GM15510 (cell line): Measurements from ENCODE around the gene SBF2.

ENCODE experiments used
- POLR2A ChIP-seq: IDR thresholded peaks from 3 replicates; pipeline ENCODE4 v1.6.1; 2011; ENCODE audit warnings: borderline replicate concordance; ENCODE audit not compliant: insufficient read length; ENCODE audit errors: extremely low read depth

Gene SBF2

GRCh38 chr11:10096987-10097386 is 197.0 kb downstream of the SBF2 start:
- TF ChIP-seq POLR2A, result no peak

- TF ChIP-seq POLR2A, result no peak
Measured at GRCh38 chr11:10095412-10096208, 198.4 kb downstream of the SBF2 start.

GRCh38 chr11:10092426-10092825 is 201.6 kb downstream of the SBF2 start:
- TF ChIP-seq POLR2A, result no peak

- TF ChIP-seq POLR2A, result no peak
Measured at GRCh38 chr11:10091314-10092045, 202.5 kb downstream of the SBF2 start.

- TF ChIP-seq POLR2A, result no peak
Measured at GRCh38 chr11:10087186-10087922, 206.7 kb downstream of the SBF2 start.

GRCh38 chr11:10080138-10080537 is 213.9 kb downstream of the SBF2 start:
- no peak for TF ChIP-seq POLR2A

GRCh38 chr11:10076458-10077141 is 217.4 kb downstream of the SBF2 start:
- no peak for TF ChIP-seq POLR2A

- TF ChIP-seq POLR2A, result no peak
Measured at GRCh38 chr11:10075141-10075540, 218.9 kb downstream of the SBF2 start.

GRCh38 chr11:10072841-10073240 is 221.2 kb downstream of the SBF2 start:
- TF ChIP-seq POLR2A, result no peak

GRCh38 chr11:10072142-10072541 is 221.9 kb downstream of the SBF2 start:
- TF ChIP-seq POLR2A, result no peak

- TF ChIP-seq POLR2A, result no peak
Measured at GRCh38 chr11:10067629-10068300, 226.3 kb downstream of the SBF2 start.

GRCh38 chr11:10066441-10066840 is 227.6 kb downstream of the SBF2 start:
- TF ChIP-seq POLR2A, result no peak

- TF ChIP-seq POLR2A, result no peak
Measured at GRCh38 chr11:10064828-10065227, 229.2 kb downstream of the SBF2 start.

- no peak for TF ChIP-seq POLR2A
Measured at GRCh38 chr11:10058356-10058755, 235.7 kb downstream of the SBF2 start.
